Endodermal cell (in vitro differentiated cells): ENCODE results near the gene HRH1. TPM values are rescaled to one million over a fixed set of nuclear protein-coding genes. Genes with fewer than 3 reads are reported as not detected.

ENCODE experiments used
- DNase-seq: peaks from one replicate; pipeline ENCODE4 v3.0.0-alpha.2; 2017
- H3K27ac ChIP-seq: 2 replicates; pipeline ENCODE4 v1.5.1; 2013; ENCODE audit warnings: mild to moderate bottlenecking, low read depth, low read length, moderate library complexity
- H3K27me3 ChIP-seq: 2 replicates; pipeline ENCODE4 v1.6.1; 2013; ENCODE audit warnings: mild to moderate bottlenecking, low read length, moderate library complexity; ENCODE audit not compliant: insufficient read depth, control insufficient read depth, poor library complexity, severe bottlenecking
- H3K36me3 ChIP-seq: 2 replicates; pipeline ENCODE4 v1.7.0; 2013; ENCODE audit warnings: mild to moderate bottlenecking, low read length, moderate library complexity; ENCODE audit not compliant: control insufficient read depth, insufficient read depth
- H3K4me1 ChIP-seq: one replicate; pipeline ENCODE4 v1.7.0; 2013; ENCODE audit warnings: low read length; ENCODE audit not compliant: control insufficient read depth, insufficient read depth
- H3K4me3 ChIP-seq: 2 replicates; pipeline ENCODE4 v1.5.1; 2013; ENCODE audit warnings: mild to moderate bottlenecking, low read length, moderate library complexity
- H3K9ac ChIP-seq: 2 replicates; pipeline ENCODE4 v1.6.1; 2013; ENCODE audit warnings: mild to moderate bottlenecking, low read length, moderate library complexity; ENCODE audit not compliant: poor library complexity, severe bottlenecking; ENCODE audit errors: extremely low read depth
- H3K9me3 ChIP-seq: 2 replicates; pipeline ENCODE4 v1.6.1; 2013; ENCODE audit warnings: mild to moderate bottlenecking, low read length, moderate library complexity; ENCODE audit not compliant: control insufficient read depth
- H3K27ac Mint-ChIP-seq: 2 replicates; pipeline ENCODE4 v1.8.0; 2020; ENCODE audit warnings: mixed read lengths
- H3K27me3 Mint-ChIP-seq: 2 replicates; pipeline ENCODE4 v1.8.0; 2021; ENCODE audit warnings: mild to moderate bottlenecking, mixed read lengths; ENCODE audit not compliant: insufficient read depth
- H3K36me3 Mint-ChIP-seq: 2 replicates; pipeline ENCODE4 v1.8.0; 2020; ENCODE audit warnings: low read depth, mixed read lengths
- H3K4me1 Mint-ChIP-seq: 2 replicates; pipeline ENCODE4 v1.8.0; 2020; ENCODE audit warnings: mixed read lengths
- H3K4me3 Mint-ChIP-seq: 2 replicates; pipeline ENCODE4 v1.8.0; 2020; ENCODE audit warnings: mild to moderate bottlenecking, moderate library complexity, mixed read lengths
- H3K9me3 Mint-ChIP-seq: 2 replicates; pipeline ENCODE4 v1.8.0; 2020; ENCODE audit warnings: mild to moderate bottlenecking, mixed read lengths
- CTCF ChIP-seq: fragments of 200-600 bp; sonication (generic); conservative IDR thresholded peaks from 2 replicates; pipeline ENCODE4 v1.5.0; 2021; ENCODE audit warnings: antibody characterized with exemption, mild to moderate bottlenecking
- WGBS, 2 experiments: methylation state at CpG; one replicate each; pipeline versions ENCODE4 v1.1.5 to v1.1.7; 2013; ENCODE audit warnings: missing lambda C conversion rate in 2 of 2, mixed read lengths in 1 of 2; ENCODE audit not compliant: insufficient coverage in 1 of 2, insufficient read length in 1 of 2; 5-methylcytosine and 5-hydroxymethylcytosine counted together
- total RNA-seq, 2 donors: library from RNA; stranded (reverse); fragmentation: NEBNext Ultra II Directional in 1 of 2; extraction: Animal tissue kit (Norgen Biotek cat#: 25700) in 1 of 2; gene quantifications; 2 replicates in 1 of 2; 3 replicates in 1 of 2; pipeline ENCODE4 v1.2.1, GENCODE V29; 2021

The HRH1 gene
- total RNA-seq, 2 donors from 2014 or later = 0.13 TPM; not detected in 1

- DNase-seq = no peak
- Mint-ChIP-seq H3K27ac (no peak overlapping the region), H3K4me1 (no peaks in the 10 kb centered on the region), H3K9me3 (no peaks in the 10 kb centered on the region), H3K36me3 (no peaks in the 10 kb centered on the region), H3K4me3 (no peak overlapping the region), H3K27me3 (no peaks in the 10 kb centered on the region)
- Histone ChIP-seq H3K4me1 (no peaks in the 10 kb centered on the region), H3K9ac (no peak overlapping the region), H3K4me3 (no peak overlapping the region), H3K9me3 (no peaks in the 10 kb centered on the region), H3K36me3 (no peaks in the 10 kb centered on the region), H3K27me3 (no peaks in the 10 kb centered on the region), H3K27ac (no peak overlapping the region)
- 74% methylated on average over 2 of the region's 2 CpGs; no CpG with 5 or more reads in 1 of the 2 experiments for WGBS, 2 experiments
- TF ChIP-seq CTCF = no peak
Measured at GRCh38 chr3:11186771-11187191, 32.5 kb downstream of the HRH1 start.

- no peaks in the 10 kb centered on the region for H3K4me1 Mint-ChIP-seq
- DNase-seq = no peak
- peaks cover 5% of the 10 kb centered on the region for H3K9me3 Mint-ChIP-seq
- no peak for TF ChIP-seq CTCF
- Histone ChIP-seq H3K27ac (no peak overlapping the region), H3K9ac (no peak overlapping the region), H3K27me3 (no peaks in the 10 kb centered on the region), H3K9me3 (no peaks in the 10 kb centered on the region), H3K36me3 (no peaks in the 10 kb centered on the region), H3K4me3 (no peak overlapping the region), H3K4me1 (no peaks in the 10 kb centered on the region)
- H3K36me3 Mint-ChIP-seq = no peaks in the 10 kb centered on the region
- 95% methylated on average over 3 of the region's 3 CpGs; no CpG with 5 or more reads in 1 of the 2 experiments for whole genome bisulfite sequencing, 2 experiments
- H3K27me3 Mint-ChIP-seq = no peaks in the 10 kb centered on the region
- no peak overlapping the region for H3K27ac Mint-ChIP-seq
- no peak overlapping the region for H3K4me3 Mint-ChIP-seq
Measured at GRCh38 chr3:11187681-11188080, 33.4 kb downstream of the HRH1 start.

GRCh38 chr3:11188231-11188630, 33.9 kb downstream of the HRH1 start:
- H3K4me3 Mint-ChIP-seq = no peak overlapping the region
- 76 to 95% methylated on average over 3 to 5 of the region's 6 CpGs for WGBS, 2 experiments
- H3K9ac ChIP-seq = no peak overlapping the region
- H3K36me3 Mint-ChIP-seq = no peaks in the 10 kb centered on the region
- no peaks in the 10 kb centered on the region for H3K4me1 ChIP-seq
- H3K4me1 Mint-ChIP-seq = no peaks in the 10 kb centered on the region
- no peak for DNase-seq
- H3K27ac ChIP-seq = no peak overlapping the region
- no peak overlapping the region for H3K27ac Mint-ChIP-seq
- H3K9me3 Mint-ChIP-seq = peaks cover 9% of the 10 kb centered on the region
- no peaks in the 10 kb centered on the region for H3K27me3 Mint-ChIP-seq
- no peaks in the 10 kb centered on the region for H3K9me3 ChIP-seq
- H3K4me3 ChIP-seq = no peak overlapping the region
- no peaks in the 10 kb centered on the region for H3K27me3 ChIP-seq
- TF ChIP-seq CTCF = no peak
- H3K36me3 ChIP-seq = no peaks in the 10 kb centered on the region
